ENCODE results near the gene HEG1.

The HEG1 gene

GRCh38 chr3:125001557-125002413 lies 54.0 kb downstream of the HEG1 start:
- CTCF ChIA-PET: no interaction called here
- no peak for TF ChIP-seq CTCF (IDR thresholded peaks at IDR 0.05; ENCODE audit: control extremely low read depth, extremely low read depth, low read depth, missing control alignments)
- POLR2A ChIA-PET: no interaction called here
- no peak for DNase-seq (ENCODE audit: extremely low spot score)

- DNase-seq (ENCODE audit: extremely low spot score): no peak
- no peak for TF ChIP-seq CTCF (IDR thresholded peaks at IDR 0.05; ENCODE audit: control extremely low read depth, extremely low read depth, low read depth, missing control alignments)
- ChIA-PET POLR2A (no interaction called here), CTCF (interaction anchor here (1.2 to 1.7 kb wide), 2 partner anchors 8 to 14 kb away, joined by 4 read pairs; no protein-coding TSS in a partner anchor)
Measured at GRCh38 chr3:125000661-125001060, 55.1 kb downstream of the HEG1 start.

- TF ChIP-seq CTCF (IDR thresholded peaks at IDR 0.05; ENCODE audit: control extremely low read depth, extremely low read depth, low read depth, missing control alignments): no peak
- no peak for DNase-seq (ENCODE audit: extremely low spot score)
- CTCF ChIA-PET: interaction anchor here (1.2 to 1.7 kb wide), 2 partner anchors 9 to 13 kb away, joined by 4 read pairs; no protein-coding TSS in a partner anchor
- POLR2A ChIA-PET: no interaction called here
Measured at GRCh38 chr3:124999897-125000435, 55.8 kb downstream of the HEG1 start.

- ChIA-PET CTCF (interaction anchor here (0.8 to 1.7 kb wide), 3 partner anchors 9 to 12 kb away, joined by 3 to 4 read pairs (median 4); no protein-coding TSS in a partner anchor), POLR2A (no interaction called here)
- DNase-seq (ENCODE audit: extremely low spot score): no peak
- TF ChIP-seq CTCF (IDR thresholded peaks at IDR 0.05; ENCODE audit: control extremely low read depth, extremely low read depth, low read depth, missing control alignments): no peak
Measured at GRCh38 chr3:124999317-124999716, 56.5 kb downstream of the HEG1 start.

GRCh38 chr3:124998247-124998630 lies 57.6 kb downstream of the HEG1 start:
- CTCF ChIA-PET: interaction anchor here (1.4 kb wide), 1 partner anchor 22 kb away, joined by 3 read pairs; no protein-coding TSS in a partner anchor
- no peak for TF ChIP-seq CTCF (IDR thresholded peaks at IDR 0.05; ENCODE audit: control extremely low read depth, extremely low read depth, low read depth, missing control alignments)
- POLR2A ChIA-PET: no interaction called here
- DNase-seq (ENCODE audit: extremely low spot score): no peak

- POLR2A ChIA-PET: no interaction called here
- DNase-seq (ENCODE audit: extremely low spot score): no peak
- no peak for TF ChIP-seq CTCF (IDR thresholded peaks at IDR 0.05; ENCODE audit: control extremely low read depth, extremely low read depth, low read depth, missing control alignments)
- CTCF ChIA-PET: interaction anchor here (1.1 to 3.5 kb wide), 5 partner anchors 22 to 441 kb away, joined by 3 to 17 read pairs (median 3); no protein-coding TSS in a partner anchor
Measured at GRCh38 chr3:124997303-124998246, 58.2 kb downstream of the HEG1 start.

All from GM10248 (cell line).